Smooth muscle cell (in vitro differentiated cells): ENCODE measurements around the gene EIF2S1. TPM values are rescaled to one million over a fixed set of nuclear protein-coding genes. Genes with fewer than 3 reads are reported as not detected.
"Not testable (repeated sequence)": the region's sequence is repeated elsewhere in the genome, so short reads cannot be mapped to it uniquely, and the experiment has no call there.

Source experiments
- DNase-seq: peaks from one replicate; lab custom pipeline; 2025; ENCODE audit not compliant: unreplicated experiment; lab: John Stamatoyannopoulos, UW
- H2AFZ ChIP-seq: fragments of 200-600 bp; sonication (generic); 2 replicates; pipeline ENCODE4 v1.6.0; 2016; ENCODE audit warnings: antibody characterized with exemption, low read depth, mild to moderate bottlenecking
- H3F3A ChIP-seq: fragments of 200-600 bp; sonication (generic); 2 replicates; pipeline ENCODE4 v1.6.0; 2017; ENCODE audit warnings: antibody characterized with exemption, low read depth
- H3K27ac ChIP-seq: fragments of 200-600 bp; sonication (generic); 2 replicates; pipeline ENCODE4 v1.5.1; 2016; ENCODE audit warnings: low read depth, mild to moderate bottlenecking
- H3K27me3 ChIP-seq: fragments of 200-600 bp; sonication (generic); 2 replicates; pipeline ENCODE4 v1.6.1; 2016; ENCODE audit warnings: low read depth, mild to moderate bottlenecking
- H3K36me3 ChIP-seq: fragments of 200-600 bp; sonication (generic); 2 replicates; pipeline ENCODE4 v1.5.1; 2016; ENCODE audit warnings: low read depth
- H3K4me1 ChIP-seq: fragments of 200-600 bp; sonication (generic); 2 replicates; pipeline ENCODE4 v1.5.1; 2016; ENCODE audit warnings: low read depth
- H3K4me2 ChIP-seq: fragments of 200-600 bp; sonication (generic); 2 replicates; pipeline ENCODE4 v1.6.0; 2016; ENCODE audit warnings: mild to moderate bottlenecking
- H3K4me3 ChIP-seq: fragments of 200-600 bp; sonication (generic); 2 replicates; pipeline ENCODE4 v1.5.1; 2016; ENCODE audit warnings: mild to moderate bottlenecking
- H3K79me2 ChIP-seq: fragments of 200-600 bp; sonication (generic); 2 replicates; pipeline ENCODE4 v1.6.0; 2016; ENCODE audit warnings: low read depth, mild to moderate bottlenecking
- H3K9ac ChIP-seq: fragments of 200-600 bp; sonication (generic); 2 replicates; pipeline ENCODE4 v1.6.0; 2016; ENCODE audit warnings: low read depth
- H3K9me3 ChIP-seq: fragments of 200-600 bp; sonication (generic); replicated peaks from 2 replicates; pipeline ENCODE4 v1.5.1; 2016; ENCODE audit warnings: low read depth
- H4K20me1 ChIP-seq: fragments of 200-600 bp; sonication (generic); 2 replicates; pipeline ENCODE4 v1.6.0; 2016; ENCODE audit warnings: low read depth
- CTCF ChIP-seq: fragments of 200-600 bp; sonication (generic); IDR thresholded peaks from 2 replicates; pipeline ENCODE4 v1.5.1; 2017; ENCODE audit warnings: borderline replicate concordance, mild to moderate bottlenecking, antibody characterized with exemption; ENCODE audit not compliant: insufficient read depth, poor library complexity, severe bottlenecking
- WGBS: methylation state at CpG from one replicate; pipeline ENCODE4 v1.1.7; 2016; ENCODE audit warnings: low lambda C conversion rate; 5-methylcytosine and 5-hydroxymethylcytosine counted together
- polyA plus RNA-seq: library from polyadenylated mRNA; unstranded; fragments of >200 nt; fragmentation: Nextera tagmentation; extraction: Ambion mirVana; gene quantifications from 2 replicates; pipeline ENCODE4 v1.2.1, GENCODE V29; 2016
- total RNA-seq: library from RNA; depleted of rRNA; stranded (reverse); fragments of >200 nt; gene quantifications from 2 replicates; pipeline ENCODE4 v1.2.3, GENCODE V29; 2014

Gene EIF2S1
- total and polyA plus RNA-seq, 2 experiments from 2014 or later: 121 to 126 TPM

GRCh38 chr14:67335781-67336180 is 24.3 kb upstream of the EIF2S1 start:
- TF ChIP-seq CTCF: peak; percentile 49
- WGBS: 92% methylated on average over 2 of the region's 2 CpGs
- Histone ChIP-seq H4K20me1 (no peaks in the 10 kb centered on the region), H3K9ac (no peak overlapping the region), H3K4me1 (no peaks in the 10 kb centered on the region), H3K36me3 (peaks cover 48% of the 10 kb centered on the region), H3F3A (peaks cover 6% of the 10 kb centered on the region), H3K9me3 (no peaks in the 10 kb centered on the region), H3K4me3 (no peak overlapping the region), H3K27me3 (no peaks in the 10 kb centered on the region), H2AFZ (no peak overlapping the region), H3K79me2 (no peaks in the 10 kb centered on the region), H3K4me2 (no peak overlapping the region), H3K27ac (no peak overlapping the region)
- DNase-seq: no peak

- not testable (repeated sequence) for H3F3A ChIP-seq, H2AFZ ChIP-seq, H3K9me3 ChIP-seq, H3K9ac ChIP-seq, H3K27me3 ChIP-seq, H3K27ac ChIP-seq, H3K4me1 ChIP-seq, H3K4me3 ChIP-seq, DNase-seq, H4K20me1 ChIP-seq, H3K79me2 ChIP-seq, H3K4me2 ChIP-seq
- WGBS: 94% methylated on average over 12 of the region's 31 CpGs
- H3K36me3 ChIP-seq: peaks cover 34% of the 10 kb centered on the region
Measured at GRCh38 chr14:67341231-67341630, 18.9 kb upstream of the EIF2S1 start.

GRCh38 chr14:67343601-67344230 is 16.4 kb upstream of the EIF2S1 start:
- H2AFZ ChIP-seq: no peak overlapping the region
- H3K9me3 ChIP-seq: no peaks in the 10 kb centered on the region
- no peaks in the 10 kb centered on the region for H4K20me1 ChIP-seq
- 96% methylated on average over 4 of the region's 4 CpGs for WGBS
- peaks cover 24% of the 10 kb centered on the region for H3K36me3 ChIP-seq
- no peak overlapping the region for H3K4me2 ChIP-seq
- peaks cover 6% of the 10 kb centered on the region for H3F3A ChIP-seq
- H3K4me3 ChIP-seq: no peak overlapping the region
- no peak overlapping the region for H3K27ac ChIP-seq
- no peaks in the 10 kb centered on the region for H3K4me1 ChIP-seq
- H3K79me2 ChIP-seq: peaks cover 3% of the 10 kb centered on the region
- no peak overlapping the region for H3K9ac ChIP-seq
- H3K27me3 ChIP-seq: no peaks in the 10 kb centered on the region
- no peak for DNase-seq
- no peak for TF ChIP-seq CTCF

GRCh38 chr14:67345583-67345982 is 14.5 kb upstream of the EIF2S1 start:
- Histone ChIP-seq H4K20me1 (peaks cover 5% of the 10 kb centered on the region), H2AFZ (no peak overlapping the region), H3K27me3 (no peaks in the 10 kb centered on the region), H3F3A (no peaks in the 10 kb centered on the region), H3K9ac (no peak overlapping the region), H3K4me3 (no peak overlapping the region), H3K36me3 (peaks cover 28% of the 10 kb centered on the region), H3K4me1 (no peaks in the 10 kb centered on the region), H3K4me2 (no peak overlapping the region), H3K79me2 (peaks cover 3% of the 10 kb centered on the region), H3K9me3 (no peaks in the 10 kb centered on the region), H3K27ac (no peak overlapping the region)
- TF ChIP-seq CTCF: no peak
- no peak for DNase-seq
